Liver (tissue), 9 donors: ENCODE data around the gene AGER. TPM values are rescaled to one million over a fixed set of nuclear protein-coding genes. Genes with fewer than 3 reads are reported as not detected.

ENCODE experiments used
- DNase-seq: peaks from one replicate; pipeline ENCODE4 v3.0.0-alpha.2; 2017; ENCODE audit warnings: low spot score
- H3K27ac ChIP-seq, 2 donors: one replicate each; pipeline ENCODE4 v1.7.0; 2013; ENCODE audit warnings: inconsistent platforms in 2 of 2, low read length in 2 of 2, control low read depth in 1 of 2, low read depth in 1 of 2, mild to moderate bottlenecking in 1 of 2
- H3K27me3 ChIP-seq, 4 donors: one replicate each; pipeline versions ENCODE4 v1.6.1 to v1.7.0; 2013; ENCODE audit warnings: low read length in 3 of 4, inconsistent platforms in 1 of 4, mild to moderate bottlenecking in 1 of 4, moderate library complexity in 1 of 4; ENCODE audit not compliant: control insufficient read depth in 4 of 4, insufficient read depth in 4 of 4
- H3K36me3 ChIP-seq, 4 donors: one replicate each; pipeline versions ENCODE4 v1.6.1 to v1.7.0; 2013; ENCODE audit warnings: low read length in 3 of 4, mild to moderate bottlenecking in 3 of 4, low read depth in 1 of 4, moderate library complexity in 1 of 4; ENCODE audit not compliant: control insufficient read depth in 4 of 4, insufficient read depth in 3 of 4
- H3K4me1 ChIP-seq, 4 donors: one replicate each; pipeline versions ENCODE4 v1.6.1 to v1.7.0; 2013; ENCODE audit warnings: low read length in 3 of 4, mild to moderate bottlenecking in 3 of 4, moderate library complexity in 1 of 4; ENCODE audit not compliant: control insufficient read depth in 4 of 4, insufficient read depth in 4 of 4
- H3K4me3 ChIP-seq, 3 donors: one replicate each; pipeline versions ENCODE4 v1.6.1 to v1.7.0; 2013; ENCODE audit warnings: low read length in 3 of 3, control low read depth in 1 of 3, low read depth in 1 of 3, mild to moderate bottlenecking in 1 of 3
- H3K9ac ChIP-seq, 2 donors: one replicate each; pipeline ENCODE4 v1.7.0; 2013; ENCODE audit warnings: low read length in 2 of 2, mild to moderate bottlenecking in 2 of 2, moderate library complexity in 2 of 2, control low read depth in 1 of 2, low read depth in 1 of 2
- H3K9me3 ChIP-seq, 4 donors: one replicate each; pipeline versions ENCODE4 v1.6.1 to v1.7.0; 2013; ENCODE audit warnings: low read length in 3 of 4; ENCODE audit not compliant: control insufficient read depth in 4 of 4
- FOXA1 ChIP-seq: IDR thresholded peaks from 2 replicates; pipeline ENCODE4 v1.6.1; 2016; ENCODE audit warnings: antibody characterized with exemption
- FOXA2 ChIP-seq: IDR thresholded peaks from 2 replicates; pipeline ENCODE4 v1.6.1; 2016; ENCODE audit warnings: antibody characterized with exemption
- GABPA ChIP-seq, 2 donors: IDR thresholded peaks in 1 of 2; conservative IDR thresholded peaks in 1 of 2; 2 replicates each; pipeline ENCODE4 v1.6.1; 2016; ENCODE audit warnings: antibody characterized with exemption in 2 of 2, mild to moderate bottlenecking in 1 of 2, moderate library complexity in 1 of 2
- HNF4G ChIP-seq: IDR thresholded peaks from 2 replicates; pipeline ENCODE4 v1.6.1; 2016; ENCODE audit warnings: antibody characterized with exemption
- JUND ChIP-seq, 2 donors: IDR thresholded peaks; 2 replicates each; pipeline ENCODE4 v1.6.1; 2016; ENCODE audit warnings: antibody characterized with exemption in 2 of 2
- NR2F2 ChIP-seq: IDR thresholded peaks from 2 replicates; pipeline ENCODE4 v1.6.1; 2016; ENCODE audit warnings: antibody characterized with exemption
- RXRA ChIP-seq, 2 donors: IDR thresholded peaks; 2 replicates each; pipeline ENCODE4 v1.6.1; 2017 to 2018; ENCODE audit warnings: antibody characterized with exemption in 2 of 2, mild to moderate bottlenecking in 1 of 2
- SP1 ChIP-seq: IDR thresholded peaks from 2 replicates; pipeline ENCODE4 v1.6.1; 2018; ENCODE audit warnings: antibody characterized with exemption, mild to moderate bottlenecking
- TAF1 ChIP-seq: conservative IDR thresholded peaks from 2 replicates; pipeline ENCODE4 v1.6.1; 2016; ENCODE audit warnings: antibody characterized with exemption, mild to moderate bottlenecking
- WGBS: extraction: QIAGEN DNeasy Blood & Tissue Kit; methylation state at CpG from one replicate; pipeline ENCODE4 v1.1.7; 2013; 5-methylcytosine and 5-hydroxymethylcytosine counted together
- polyA plus RNA-seq, 2 donors: library from polyadenylated mRNA; stranded (reverse) in 1 of 2; unstranded in 1 of 2; fragments of 200-250 nt in 1 of 2; fragments of >200 nt in 1 of 2; fragmentation: Nextera tagmentation in 1 of 2; extraction: Ambion mirVana in 1 of 2; gene quantifications; one replicate each; pipeline versions ENCODE4 v1.2.1 to v1.2.3, GENCODE V29; 2013 to 2015
- total RNA-seq, 2 donors: library from RNA; depleted of rRNA; stranded (reverse); fragments of >200 nt; gene quantifications; one replicate each; pipeline ENCODE4 v1.2.3, GENCODE V29; 2014
- TF ChIP-seq, protein P1 (sequence below): fragments of 150-350 bp; IDR thresholded peaks from 2 replicates; pipeline ENCODE4 v1.5.1; 2017; ENCODE audit warnings: improper control_type of control experiment, low read depth, low read length; ENCODE audit not compliant: missing input control
- TF ChIP-seq, protein P2 (sequence below): IDR thresholded peaks from 2 replicates; pipeline ENCODE4 v1.6.1; 2016; ENCODE audit warnings: antibody characterized with exemption
- TF ChIP-seq, protein P3 (sequence below): IDR thresholded peaks from 2 replicates; pipeline ENCODE4 v1.6.1; 2016; ENCODE audit warnings: antibody characterized with exemption
- donor health status: healthy.
- donor health status: healthy.
- donor health status: healthy.
- donor health status: healthy.
- donor health status: healthy.

The AGER gene
- total and polyA plus RNA-seq, 4 donors: 0.47 to 0.92 (median 0.83) TPM

DNA sequence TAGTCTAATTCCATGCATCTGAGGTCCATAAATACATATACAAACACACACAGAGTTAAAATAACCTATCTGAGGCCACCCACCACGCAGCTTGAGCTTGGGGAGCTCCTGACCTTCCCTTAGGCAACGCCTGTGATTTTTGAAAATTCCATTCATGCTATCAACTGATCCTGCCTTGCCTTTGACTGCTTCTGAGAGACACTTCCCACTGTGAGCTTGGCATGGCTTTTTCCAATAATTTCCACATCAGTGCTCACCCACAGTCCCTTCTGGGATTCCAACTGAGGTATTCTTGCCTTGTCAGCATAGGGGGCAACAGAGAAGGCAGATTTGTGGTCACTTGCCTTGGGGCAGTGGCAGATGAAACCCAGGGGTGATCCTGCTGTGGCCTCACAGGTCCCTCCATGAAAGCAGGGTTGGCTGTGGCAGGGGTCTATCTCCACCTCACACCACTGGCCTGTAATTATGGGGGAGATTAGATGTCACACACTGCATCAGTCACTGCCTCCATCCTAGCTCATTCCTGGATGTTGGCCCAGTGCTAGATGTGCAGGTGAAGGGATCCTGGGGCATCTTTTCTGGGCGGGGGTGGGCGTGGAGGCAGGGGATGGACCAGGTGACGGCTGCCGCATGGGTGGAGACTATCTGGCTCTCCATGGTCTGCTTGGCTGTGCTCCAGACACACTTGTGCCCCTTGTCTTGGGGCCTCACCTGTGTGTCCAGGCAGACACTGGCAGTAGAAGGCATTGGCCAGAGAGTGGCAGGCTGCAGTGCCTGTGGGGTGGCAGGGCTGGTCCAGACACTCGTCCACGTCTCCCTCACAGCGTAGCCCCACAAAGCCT, 19.6 kb upstream of the AGER start:
- Histone ChIP-seq H3K27me3 (no peaks in the 10 kb centered on the region), H3K4me1 (no peaks in the 10 kb centered on the region), H3K36me3 (no peaks in the 10 kb centered on the region), H3K4me3 (no peak overlapping the region), H3K9ac (no peak overlapping the region), H3K27ac (no peak overlapping the region), H3K9me3 (no peaks in the 10 kb centered on the region)
- no peak for DNase-seq
- WGBS: 77% methylated on average over 9 of the region's 9 CpGs
- TF ChIP-seq FOXA2: no peak
- TF ChIP-seq TAF1: no peak
- no peak for TF ChIP-seq SP1
- TF ChIP-seq, protein P1, sequence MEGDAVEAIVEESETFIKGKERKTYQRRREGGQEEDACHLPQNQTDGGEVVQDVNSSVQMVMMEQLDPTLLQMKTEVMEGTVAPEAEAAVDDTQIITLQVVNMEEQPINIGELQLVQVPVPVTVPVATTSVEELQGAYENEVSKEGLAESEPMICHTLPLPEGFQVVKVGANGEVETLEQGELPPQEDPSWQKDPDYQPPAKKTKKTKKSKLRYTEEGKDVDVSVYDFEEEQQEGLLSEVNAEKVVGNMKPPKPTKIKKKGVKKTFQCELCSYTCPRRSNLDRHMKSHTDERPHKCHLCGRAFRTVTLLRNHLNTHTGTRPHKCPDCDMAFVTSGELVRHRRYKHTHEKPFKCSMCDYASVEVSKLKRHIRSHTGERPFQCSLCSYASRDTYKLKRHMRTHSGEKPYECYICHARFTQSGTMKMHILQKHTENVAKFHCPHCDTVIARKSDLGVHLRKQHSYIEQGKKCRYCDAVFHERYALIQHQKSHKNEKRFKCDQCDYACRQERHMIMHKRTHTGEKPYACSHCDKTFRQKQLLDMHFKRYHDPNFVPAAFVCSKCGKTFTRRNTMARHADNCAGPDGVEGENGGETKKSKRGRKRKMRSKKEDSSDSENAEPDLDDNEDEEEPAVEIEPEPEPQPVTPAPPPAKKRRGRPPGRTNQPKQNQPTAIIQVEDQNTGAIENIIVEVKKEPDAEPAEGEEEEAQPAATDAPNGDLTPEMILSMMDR: no peak
- no peak for TF ChIP-seq HNF4G

- no peak for DNase-seq
- no peaks in the 10 kb centered on the region for H3K9me3 ChIP-seq
- H3K36me3 ChIP-seq: no peaks in the 10 kb centered on the region
- no peak overlapping the region for H3K9ac ChIP-seq
- H3K27ac ChIP-seq: no peak overlapping the region
- no peaks in the 10 kb centered on the region for H3K27me3 ChIP-seq
- TF ChIP-seq, protein P2, sequence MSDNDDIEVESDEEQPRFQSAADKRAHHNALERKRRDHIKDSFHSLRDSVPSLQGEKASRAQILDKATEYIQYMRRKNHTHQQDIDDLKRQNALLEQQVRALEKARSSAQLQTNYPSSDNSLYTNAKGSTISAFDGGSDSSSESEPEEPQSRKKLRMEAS: no peak
- TF ChIP-seq NR2F2: no peak
- TF ChIP-seq GABPA (IDR thresholded peaks at IDR 0.05 in 1 of 2, conservative IDR thresholded peaks at IDR 0.05 in 1 of 2): no peak
- TF ChIP-seq FOXA1: no peak
- TF ChIP-seq, protein P3, sequence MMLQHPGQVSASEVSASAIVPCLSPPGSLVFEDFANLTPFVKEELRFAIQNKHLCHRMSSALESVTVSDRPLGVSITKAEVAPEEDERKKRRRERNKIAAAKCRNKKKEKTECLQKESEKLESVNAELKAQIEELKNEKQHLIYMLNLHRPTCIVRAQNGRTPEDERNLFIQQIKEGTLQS: no peak
- H3K4me3 ChIP-seq: no peak overlapping the region
- WGBS: 83% methylated on average over 9 of the region's 9 CpGs
- H3K4me1 ChIP-seq: peaks cover 0 to 2% (median under 1%) of the 10 kb centered on the region in 4 donors
Observed at GRCh38 chr6:32202186-32202585, 18.1 kb upstream of the AGER start.

GRCh38 chr6:32200711-32201475, 16.8 kb upstream of the AGER start:
- Histone ChIP-seq H3K27ac (no peak overlapping the region), H3K4me1 (peaks cover 0 to 12% (median 6%) of the 10 kb centered on the region in 4 donors), H3K4me3 (no peak overlapping the region), H3K9me3 (no peaks in the 10 kb centered on the region), H3K27me3 (no peaks in the 10 kb centered on the region), H3K36me3 (no peaks in the 10 kb centered on the region), H3K9ac (no peak overlapping the region)
- 85% methylated on average over 13 of the region's 13 CpGs for WGBS
- TF ChIP-seq RXRA (IDR thresholded peaks at IDR 0.05) (no peak), JUND (IDR thresholded peaks at IDR 0.05) (no peak)
- no peak for DNase-seq
